ENCODE measurements around the gene CHTOP.
"Not testable (repeated sequence)": the region's sequence is repeated elsewhere in the genome, so short reads cannot be mapped to it uniquely, and the experiment has no call there.

CHTOP gene

GRCh38 chr1:153667439-153667838, 33.6 kb downstream of the CHTOP start:
- no peak for DNase-seq

DNA sequence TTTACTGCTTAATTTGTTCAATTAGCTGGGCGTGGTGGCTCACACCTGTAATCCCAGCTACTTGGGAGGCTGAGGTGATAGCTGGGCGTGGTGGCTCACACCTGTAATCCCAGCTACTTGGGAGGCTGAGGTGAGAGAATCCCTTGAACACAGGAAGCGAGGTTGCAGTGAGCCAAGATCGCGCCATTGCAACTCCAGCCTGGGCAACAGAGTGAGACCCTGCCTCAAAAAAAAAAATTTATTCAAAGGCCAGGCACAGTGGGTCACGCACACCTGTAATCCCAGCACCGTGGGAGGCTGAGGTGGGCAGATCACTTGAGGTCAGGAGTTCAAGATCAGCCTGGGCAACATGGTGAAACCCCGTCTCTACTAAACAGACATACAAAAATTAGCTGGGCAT, 34.8 kb downstream of the CHTOP start:
- not testable (repeated sequence) for DNase-seq

DNA sequence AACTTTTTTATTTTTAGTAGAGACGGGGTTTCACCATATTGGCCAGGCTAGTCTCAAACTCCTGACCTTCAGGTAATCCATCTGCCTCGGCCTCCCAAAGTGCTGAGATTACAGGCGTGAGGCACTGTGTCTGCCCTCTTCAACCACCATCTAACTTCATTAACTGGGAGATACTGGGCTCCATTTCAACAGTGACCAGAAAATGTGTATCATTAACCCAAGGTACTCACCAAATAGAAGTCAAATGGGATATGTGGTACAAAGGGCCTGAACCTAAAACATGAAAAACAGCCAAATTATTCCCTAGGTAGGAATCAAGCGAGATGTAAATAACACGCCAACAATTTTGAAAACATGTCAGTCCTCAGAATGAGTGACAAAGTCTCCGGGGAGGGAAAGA, 35.7 kb downstream of the CHTOP start:
- no peak for DNase-seq

DNA sequence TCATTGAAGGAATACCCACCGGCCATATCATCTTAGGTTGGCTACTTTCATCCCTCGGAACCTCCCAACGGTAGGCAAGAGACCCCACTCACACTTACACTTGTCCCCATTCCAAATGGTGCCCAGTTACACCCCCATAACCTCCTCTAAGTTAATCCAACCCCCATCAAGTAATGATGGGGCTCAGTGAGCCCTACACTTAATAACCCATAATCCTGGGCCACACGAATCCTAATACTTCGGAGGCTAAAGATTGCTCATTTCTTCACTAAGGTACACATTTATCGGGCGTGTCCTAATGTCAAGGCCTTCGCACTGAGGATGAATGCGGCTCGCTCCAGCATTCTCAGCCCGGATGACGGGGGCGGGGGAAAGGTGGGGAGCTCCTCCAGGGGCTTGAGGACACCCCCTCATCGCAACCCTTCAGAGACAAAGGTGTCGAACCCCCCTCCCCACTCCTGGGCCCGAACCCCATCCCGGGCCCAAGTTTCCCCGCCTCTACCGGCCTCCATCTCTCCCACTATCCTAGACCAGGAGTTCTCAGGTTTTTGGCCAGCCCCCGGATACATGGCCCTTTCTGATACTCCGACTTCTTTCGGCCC, 36.5 kb downstream of the CHTOP start:
- DNase-seq: no peak

DNA sequence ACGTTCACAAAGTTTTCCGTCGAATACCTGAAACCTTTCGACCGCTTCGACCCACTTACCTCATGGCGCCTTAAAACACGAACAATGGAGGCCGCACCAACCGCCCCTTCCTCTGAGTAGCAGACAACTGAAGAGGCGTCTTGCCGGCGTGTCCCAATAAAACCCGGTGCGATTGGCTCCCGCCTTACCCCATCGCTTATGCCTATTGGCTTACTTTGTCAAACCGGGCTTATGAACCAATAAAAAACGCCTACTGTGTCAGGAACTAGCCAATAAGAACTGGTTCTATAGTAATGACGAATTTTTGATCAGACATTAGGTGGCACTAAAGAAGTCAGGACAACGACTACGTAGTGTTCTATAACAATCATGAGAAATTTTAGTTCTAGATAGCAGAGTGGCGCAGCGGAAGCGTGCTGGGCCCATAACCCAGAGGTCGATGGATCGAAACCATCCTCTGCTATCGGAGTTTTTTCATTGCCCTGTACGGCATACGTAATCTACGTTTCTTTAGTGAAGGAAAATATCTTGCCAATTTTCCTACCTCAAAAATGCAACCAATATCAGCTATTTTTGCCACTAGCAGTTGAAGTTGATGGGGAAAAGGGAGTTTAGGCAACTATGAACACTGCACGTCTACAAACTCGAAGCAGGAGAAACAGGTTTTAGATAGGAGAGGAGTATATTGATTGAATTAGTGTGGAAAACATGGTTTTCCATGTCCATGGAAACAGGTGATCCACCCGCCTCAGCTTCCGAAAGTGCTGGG, 37.2 kb downstream of the CHTOP start, which contains the start of gene ILF2:
Gene ILF2, minus strand, starts transcription at position 135 of the 769 bp plus-strand sequence. Its CDS starts 71 bp downstream, at position 64.
- DNase-seq: peak; percentile 100

- peak; percentile 93 for DNase-seq
These were observed 37.9 kb downstream of the CHTOP start for GRCh38 chr1:153671628-153672353.

GRCh38 chr1:153673511-153673910, 39.6 kb downstream of the CHTOP start:
- no peak for DNase-seq

DNA sequence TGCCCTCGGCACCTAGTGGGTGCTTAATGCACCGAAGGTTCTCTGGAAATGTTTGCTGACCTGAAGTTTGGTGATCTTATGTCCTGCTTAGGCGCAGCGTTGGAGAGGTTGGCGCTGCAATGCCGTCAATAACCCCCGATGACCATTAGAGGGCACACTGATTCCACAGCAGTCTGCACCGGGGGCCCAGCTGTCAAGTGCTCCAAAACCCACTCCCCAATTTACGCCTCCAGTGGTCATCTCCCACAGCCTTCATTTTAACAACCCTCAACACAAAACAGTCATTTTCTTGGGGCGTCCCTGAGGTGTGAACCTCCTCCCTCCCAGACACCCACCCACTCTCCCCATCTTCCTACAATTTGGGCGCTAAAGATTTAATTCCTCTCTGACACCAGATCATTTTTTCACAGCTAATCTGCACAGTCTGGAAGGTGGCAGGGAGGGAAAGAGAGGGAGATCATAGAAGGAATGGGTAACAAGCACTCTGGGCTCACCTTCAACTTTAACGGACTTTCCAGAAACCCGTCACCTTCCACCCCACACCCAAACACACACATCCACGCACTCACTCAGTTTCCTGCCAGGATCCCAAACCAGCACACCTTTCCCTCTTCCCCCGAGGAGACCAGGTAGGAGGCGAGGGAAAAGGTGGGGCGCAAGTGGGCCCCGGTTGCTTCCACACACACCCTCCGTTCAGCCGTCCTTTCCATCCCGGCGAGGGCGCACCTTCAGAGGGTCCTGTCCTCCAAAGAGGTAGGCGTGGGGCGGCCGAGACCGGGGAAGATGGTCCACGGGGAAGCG, 44.1 kb downstream of the CHTOP start:
- peak; percentile 78 for DNase-seq

DNA sequence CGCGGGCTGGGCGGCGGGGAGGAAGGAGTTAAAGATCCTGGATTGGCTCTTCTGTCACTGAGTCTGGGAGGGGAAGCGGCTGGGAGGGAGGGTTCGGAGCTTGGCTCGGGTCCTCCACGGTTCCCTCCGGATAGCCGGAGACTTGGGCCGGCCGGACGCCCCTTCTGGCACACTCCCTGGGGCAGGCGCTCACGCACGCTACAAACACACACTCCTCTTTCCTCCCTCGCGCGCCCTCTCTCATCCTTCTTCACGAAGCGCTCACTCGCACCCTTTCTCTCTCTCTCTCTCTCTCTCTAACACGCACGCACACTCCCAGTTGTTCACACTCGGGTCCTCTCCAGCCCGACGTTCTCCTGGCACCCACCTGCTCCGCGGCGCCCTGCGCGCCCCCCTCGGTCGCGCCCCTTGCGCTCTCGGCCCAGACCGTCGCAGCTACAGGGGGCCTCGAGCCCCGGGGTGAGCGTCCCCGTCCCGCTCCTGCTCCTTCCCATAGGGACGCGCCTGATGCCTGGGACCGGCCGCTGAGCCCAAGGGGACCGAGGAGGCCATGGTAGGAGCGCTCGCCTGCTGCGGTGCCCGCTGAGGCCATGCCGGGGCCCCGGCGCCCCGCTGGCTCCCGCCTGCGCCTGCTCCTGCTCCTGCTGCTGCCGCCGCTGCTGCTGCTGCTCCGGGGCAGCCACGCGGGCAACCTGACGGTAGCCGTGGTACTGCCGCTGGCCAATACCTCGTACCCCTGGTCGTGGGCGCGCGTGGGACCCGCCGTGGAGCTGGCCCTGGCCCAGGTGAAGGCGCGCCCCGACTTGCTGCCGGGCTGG, 44.9 kb downstream of the CHTOP start, which contains the start of gene NPR1:
Gene NPR1, plus strand, starts transcription at position 170 of the 818 bp plus-strand sequence. Its CDS starts 421 bp downstream, at position 591.
- peak; percentile 47 for DNase-seq

- no peak for DNase-seq
These were observed 45.7 kb downstream of the CHTOP start for GRCh38 chr1:153679337-153680119.

- no peak for DNase-seq
These were observed 46.2 kb downstream of the CHTOP start for GRCh38 chr1:153680120-153680403.

DNA sequence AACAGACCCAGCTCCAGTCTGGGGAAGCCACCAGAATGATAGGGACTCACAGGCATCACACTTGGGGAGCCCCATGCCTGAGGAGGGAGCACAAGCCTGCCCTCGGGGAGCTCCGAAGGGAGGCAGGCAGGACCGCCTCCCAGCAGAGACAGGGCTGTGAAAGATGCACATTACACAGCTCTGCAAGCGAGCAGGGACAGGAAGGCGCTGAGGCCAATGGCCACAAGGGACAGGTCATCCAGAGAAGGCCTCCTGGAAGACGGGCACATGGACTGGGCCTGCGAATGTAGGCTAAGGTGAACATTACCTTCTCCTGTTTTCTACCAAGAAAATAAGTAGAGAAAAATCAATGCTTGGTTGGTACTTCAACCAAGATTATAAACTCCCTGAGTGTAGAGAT, 48.9 kb downstream of the CHTOP start:
- no peak for DNase-seq

GRCh38 chr1:153683854-153684253, 50.0 kb downstream of the CHTOP start:
- no peak for DNase-seq

- no peak for DNase-seq
These were observed 51.0 kb downstream of the CHTOP start for GRCh38 chr1:153684892-153685291.

DNA sequence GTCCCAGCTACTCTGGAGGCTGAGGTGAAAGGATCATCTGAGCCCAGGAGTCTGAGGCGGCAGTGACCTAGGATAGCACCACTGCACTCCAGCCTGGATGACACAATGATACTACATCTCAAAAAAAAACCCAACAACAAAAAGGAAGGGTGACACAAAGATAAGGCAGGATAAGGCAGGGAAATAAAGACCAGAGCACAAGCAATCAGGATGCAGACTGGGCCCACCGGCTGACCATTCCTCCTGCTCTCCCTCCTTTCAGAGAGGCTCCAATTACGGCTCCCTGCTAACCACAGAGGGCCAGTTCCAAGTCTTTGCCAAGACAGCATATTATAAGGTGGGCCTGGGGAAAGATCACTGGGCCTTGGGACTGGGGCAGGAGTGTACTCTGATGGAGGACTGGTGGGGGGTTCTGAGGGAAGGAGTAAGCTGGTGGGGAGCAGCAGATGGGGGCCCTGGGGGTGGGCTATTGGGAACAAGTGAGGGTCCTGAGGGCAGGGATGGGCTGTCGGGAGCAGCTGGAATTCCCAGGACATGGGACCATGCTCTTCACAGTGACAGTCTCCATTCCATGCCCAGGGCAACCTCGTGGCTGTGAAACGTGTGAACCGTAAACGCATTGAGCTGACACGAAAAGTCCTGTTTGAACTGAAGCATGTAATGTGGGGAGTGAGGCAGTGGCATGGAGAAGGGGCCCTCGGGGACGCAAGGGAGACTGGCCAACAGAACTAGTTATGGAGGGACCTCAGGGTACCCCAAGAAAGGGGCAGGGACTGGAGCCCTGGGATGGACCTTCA, 51.9 kb downstream of the CHTOP start:
- DNase-seq: no peak

DNA sequence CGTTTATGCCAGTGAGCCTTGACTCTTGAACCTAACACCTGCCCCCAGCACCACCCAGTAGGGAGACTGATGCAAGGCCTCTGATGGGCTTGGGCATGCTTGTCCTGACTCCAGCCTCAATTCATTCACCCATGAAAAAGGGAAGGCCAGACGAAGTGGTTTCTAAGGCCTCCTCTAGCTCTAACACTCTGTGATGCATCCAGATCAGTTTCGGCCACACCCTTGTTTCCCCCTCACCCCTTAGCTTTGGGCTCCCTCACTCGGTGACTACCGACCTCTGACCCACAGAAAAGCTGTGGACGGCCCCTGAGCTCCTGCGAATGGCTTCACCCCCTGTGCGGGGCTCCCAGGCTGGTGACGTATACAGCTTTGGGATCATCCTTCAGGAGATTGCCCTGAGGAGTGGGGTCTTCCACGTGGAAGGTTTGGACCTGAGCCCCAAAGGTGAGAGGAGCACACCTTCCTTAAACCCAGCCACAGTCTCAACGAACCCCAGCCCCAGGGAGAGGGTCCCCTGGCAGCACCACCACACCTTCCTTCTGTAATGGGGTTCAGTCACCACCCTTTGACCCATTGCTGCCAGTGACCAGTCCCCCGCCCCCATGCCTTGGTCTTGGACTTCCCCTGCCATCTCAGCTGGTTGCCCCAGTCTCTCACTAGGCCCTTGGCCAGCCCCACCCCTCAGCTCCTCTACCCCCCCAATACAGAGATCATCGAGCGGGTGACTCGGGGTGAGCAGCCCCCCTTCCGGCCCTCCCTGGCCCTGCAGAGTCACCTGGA, 53.7 kb downstream of the CHTOP start:
- no peak for DNase-seq

- DNase-seq: no peak
These were observed 54.4 kb downstream of the CHTOP start for GRCh38 chr1:153688276-153688675.

GRCh38 chr1:153688736-153689328, 55.0 kb downstream of the CHTOP start:
- DNase-seq: no peak

- DNase-seq: no peak
These were observed 59.6 kb downstream of the CHTOP start for GRCh38 chr1:153693466-153693865.

Data from NCI-H526 treated with DMSO at 0.1 percent for 48 hours (cell line).